GM19035 (cell line): ENCODE data around the gene USP28.

Experiments
- ATAC-seq: cut with Tn5 transposase; IDR thresholded peaks from one replicate; pipeline ENCODE4 v1.9.1; 2021; ENCODE audit not compliant: unreplicated experiment

The USP28 gene

DNA sequence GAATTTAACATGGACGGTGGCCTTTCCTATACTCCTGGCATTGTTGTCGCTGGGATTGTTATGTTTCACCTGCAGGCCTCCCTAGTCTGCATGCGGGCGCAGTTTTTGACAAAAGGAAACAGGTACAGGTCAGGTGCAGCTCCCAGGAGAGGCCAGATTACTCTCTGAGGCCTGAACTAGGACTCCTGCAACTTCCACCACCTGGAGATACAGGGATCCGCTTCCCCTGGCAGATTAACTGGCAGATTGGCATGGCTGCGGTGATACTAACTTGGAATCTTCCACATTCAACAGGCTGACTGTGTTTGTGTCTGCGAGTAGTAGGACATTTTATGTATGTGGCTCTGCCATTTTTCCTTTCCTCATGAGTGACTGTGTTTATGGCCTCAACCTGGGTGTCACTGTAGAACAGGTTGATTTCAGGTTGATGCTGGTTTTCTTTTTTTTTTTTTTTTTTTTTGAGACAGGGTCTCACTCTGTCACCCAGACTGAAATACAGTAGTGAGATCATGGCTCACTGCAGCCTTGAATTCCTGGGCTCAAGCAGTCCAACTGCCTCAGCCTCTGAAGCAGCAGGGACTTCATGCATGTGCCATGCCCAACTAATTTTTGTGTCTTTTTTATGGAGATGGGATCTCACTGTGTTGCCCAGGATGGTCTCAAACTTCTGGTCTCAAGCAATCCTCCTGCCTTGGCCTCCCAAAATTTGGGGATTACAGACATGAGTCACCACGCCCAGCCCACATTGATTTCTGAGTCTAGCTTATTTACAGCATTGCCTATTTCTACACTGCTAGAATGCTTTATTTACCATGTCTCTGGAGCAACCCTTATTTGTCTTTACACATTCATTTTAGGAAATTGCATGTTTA, 1.7 kb upstream of the USP28 start:
- ATAC-seq = no peak

DNA sequence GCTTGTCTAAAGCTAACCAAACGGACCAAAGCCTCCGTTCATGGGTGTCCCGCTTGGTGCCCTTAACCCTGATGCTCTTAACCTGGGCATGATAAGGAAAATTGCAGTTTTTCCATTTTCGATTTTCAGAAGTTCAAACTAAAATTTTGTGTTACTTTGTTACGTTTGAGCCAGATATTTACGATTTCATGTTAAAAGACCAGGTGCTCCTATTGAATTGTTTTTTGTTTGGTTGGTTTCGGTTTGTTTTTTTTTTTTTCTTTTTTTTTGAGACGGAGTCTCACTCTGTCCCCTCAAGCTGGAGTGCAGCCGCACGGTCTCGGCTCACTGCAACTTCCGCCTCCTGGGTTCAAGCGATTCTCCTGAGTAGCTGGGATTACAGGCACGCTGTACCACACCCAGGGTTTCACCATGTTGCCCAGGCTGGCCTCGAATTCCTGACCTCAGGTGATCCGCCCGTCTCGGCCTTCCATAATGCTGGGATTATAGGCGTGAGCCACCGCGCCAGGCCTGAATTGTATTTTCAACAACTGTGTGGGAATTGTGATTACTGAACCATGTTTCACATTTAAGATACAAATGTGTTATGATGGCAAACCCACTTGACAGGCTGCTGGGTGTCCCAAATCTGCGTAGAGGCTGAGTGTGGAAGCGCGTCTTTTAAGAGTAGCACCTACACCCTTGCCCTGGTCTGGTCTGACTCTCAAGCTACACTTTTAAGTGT, 864 bp upstream of the USP28 start:
- ATAC-seq = no peak

DNA sequence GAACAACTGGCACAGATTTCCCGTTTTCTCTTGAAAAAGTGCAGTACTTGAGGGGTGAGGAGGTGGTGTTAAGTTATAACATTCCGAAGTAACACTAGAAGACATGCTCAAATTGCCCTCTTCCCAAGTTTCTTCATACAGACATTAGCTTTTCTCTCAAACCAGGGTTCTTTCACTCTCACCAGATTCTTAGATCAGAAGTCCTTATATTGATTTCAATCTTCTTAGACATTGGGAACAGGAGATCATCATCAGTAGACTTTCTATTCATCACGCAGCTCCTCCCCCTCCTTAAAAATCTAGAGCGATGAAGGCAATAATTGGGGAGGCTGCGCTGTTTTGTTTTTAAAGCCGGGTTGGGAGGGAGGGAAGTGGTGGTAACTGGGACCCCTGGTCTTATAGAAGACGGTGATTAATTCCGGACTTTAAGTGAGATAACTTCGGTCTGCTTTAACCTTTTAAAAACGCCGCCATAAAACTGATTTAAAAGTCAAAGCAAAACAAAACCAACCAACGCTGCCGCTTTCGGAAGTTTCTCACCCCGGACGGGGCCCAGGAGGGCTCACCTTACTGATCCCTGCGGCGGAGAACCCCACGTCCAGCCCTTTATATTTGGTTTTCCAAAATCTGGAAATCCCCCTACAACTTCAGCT, 665 bp downstream of the USP28 start:
- ATAC-seq = peak; percentile 44

DNA sequence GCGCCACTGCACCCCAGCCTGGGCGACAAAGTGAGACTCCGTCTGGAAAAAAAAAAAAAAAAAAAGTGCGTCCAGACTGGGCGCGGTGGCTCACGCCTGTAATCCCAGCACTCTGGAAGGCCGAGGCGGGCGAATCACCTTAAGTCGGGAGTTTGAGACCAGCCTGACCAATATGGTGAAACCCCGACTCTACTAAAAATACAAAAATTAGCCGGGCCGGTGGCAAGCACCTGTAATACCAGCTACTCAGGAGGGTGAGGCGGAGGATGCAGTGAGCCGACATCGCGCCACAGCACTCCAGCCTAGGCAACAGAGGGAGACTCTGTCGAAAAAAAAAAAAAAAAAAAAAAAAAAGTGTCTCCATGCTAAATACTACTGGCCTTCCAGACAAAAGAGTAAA, 1.3 kb downstream of the USP28 start:
- no peak for ATAC-seq

DNA sequence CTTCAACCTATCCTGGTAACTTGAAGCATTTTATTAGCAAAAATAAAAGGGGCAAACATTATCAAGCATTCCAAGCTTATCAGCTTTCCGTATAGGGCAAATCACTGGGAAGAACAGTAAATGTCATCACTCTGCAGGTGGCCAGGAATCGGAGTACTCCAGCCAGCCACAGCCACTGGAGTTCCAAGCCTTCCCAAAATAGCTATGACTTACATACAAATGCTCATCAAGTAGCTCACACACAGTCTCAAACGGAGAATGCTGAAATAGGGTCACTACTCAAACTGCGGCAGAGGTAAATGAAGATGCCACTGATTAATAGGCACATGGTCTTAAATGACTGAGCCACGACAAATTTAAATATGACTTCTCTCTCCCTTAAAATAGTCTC, 2.1 kb downstream of the USP28 start:
- ATAC-seq = no peak

DNA sequence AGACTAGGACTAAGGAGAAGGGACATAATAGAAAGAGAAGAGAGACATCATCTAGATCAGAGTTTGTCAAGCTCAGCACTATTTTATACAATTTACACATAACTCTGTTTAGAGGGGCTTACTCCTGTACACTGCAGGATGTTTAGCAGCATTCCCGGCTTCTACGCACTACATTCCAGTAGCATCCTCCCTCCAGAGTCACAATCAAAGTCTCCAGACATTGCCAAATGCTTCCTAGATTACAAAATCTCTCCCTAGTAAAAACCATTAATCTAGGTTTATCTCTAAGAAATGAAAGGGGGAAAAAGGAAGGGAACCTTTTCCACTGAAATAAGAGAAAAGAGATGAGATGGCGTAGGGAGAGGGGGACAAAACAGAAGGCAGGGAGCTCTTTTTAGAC, 4.0 kb downstream of the USP28 start:
- ATAC-seq = no peak

DNA sequence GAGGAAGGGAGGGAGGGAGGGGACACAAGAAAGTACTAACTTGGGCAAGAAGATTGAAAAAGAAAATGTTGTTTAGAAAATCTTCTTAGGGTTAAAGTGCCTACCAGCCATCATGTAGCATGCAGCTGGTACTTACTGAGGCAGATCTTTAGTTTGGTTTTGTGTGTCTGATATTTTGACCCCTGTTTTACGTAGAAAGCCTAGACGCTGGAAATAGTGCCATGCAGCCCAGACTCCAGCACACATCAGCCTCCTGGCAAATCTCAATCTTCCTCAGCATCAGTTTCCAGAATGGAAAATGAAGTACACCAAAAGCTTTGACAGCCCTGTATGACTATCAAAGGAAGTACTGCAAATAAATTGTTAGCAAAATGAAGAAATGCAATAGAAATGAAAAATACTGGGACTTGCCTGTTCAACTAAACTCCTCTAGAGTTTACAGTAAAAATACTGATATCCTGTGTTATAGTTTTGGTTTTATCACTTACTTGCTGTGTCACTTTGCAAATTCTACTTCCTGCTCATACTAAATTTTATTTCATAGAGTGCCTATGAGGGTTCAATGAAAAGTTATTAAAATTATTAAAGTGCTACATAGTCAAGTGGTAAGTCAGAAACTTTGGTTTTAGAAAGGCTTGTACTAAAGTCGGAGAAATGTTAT, 7.4 kb downstream of the USP28 start:
- ATAC-seq = no peak

DNA sequence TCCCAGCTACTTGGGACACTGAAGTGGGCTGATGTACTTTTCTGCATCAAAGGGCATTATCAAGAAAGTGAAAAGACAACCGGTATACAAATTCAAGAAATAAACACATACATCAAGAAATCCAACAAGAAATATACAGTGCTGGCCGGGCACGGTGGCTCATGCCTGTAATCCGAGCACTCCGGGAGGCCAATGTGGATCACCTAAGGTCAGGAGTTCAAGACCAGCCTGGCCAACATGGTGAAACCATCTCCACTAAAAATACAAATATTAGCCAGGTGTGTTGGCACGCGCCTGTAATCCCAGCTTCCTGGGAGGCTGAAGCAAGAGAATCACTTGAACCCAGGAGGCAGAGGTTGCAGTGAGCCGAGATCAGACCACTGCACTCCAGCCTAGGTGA, 9.5 kb downstream of the USP28 start:
- no peak for ATAC-seq

DNA sequence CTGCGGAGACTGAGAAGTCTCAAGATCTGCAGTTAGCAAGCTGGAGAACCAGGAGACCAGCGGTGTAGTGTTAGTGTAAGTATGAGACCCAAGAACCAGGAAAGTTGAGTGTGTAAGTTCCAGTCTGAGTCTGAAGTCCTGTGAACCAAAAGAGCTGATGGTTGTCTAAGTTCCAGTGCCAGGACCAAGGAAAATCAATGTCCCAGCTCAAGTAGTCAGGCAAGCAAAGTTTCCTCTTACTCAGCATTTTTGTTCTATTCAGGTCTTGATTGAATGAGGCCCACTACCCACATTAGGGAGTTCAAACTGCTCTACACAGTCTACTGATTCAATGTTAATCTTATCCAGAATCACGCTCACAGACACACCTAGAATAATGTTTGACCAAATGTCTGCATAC, 11.0 kb downstream of the USP28 start:
- no peak for ATAC-seq

DNA sequence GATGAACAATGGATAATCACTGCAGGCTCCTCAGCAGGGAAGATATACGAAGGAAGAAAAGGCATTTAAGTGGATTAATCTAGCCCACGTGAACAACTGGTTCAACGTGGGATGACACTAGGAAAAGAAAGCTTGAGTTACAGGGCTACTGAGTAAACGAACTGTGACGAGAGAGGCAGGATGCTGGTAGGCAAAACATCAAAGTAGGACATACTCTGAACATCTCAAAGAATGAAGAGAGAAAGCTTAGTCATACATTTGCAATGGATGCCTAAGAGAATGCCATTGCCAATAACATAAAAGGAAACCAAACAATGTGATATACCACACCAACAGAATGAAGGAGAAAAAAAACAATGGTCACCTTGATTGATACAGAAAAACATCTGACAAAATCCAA, 12.9 kb downstream of the USP28 start:
- ATAC-seq = no peak

DNA sequence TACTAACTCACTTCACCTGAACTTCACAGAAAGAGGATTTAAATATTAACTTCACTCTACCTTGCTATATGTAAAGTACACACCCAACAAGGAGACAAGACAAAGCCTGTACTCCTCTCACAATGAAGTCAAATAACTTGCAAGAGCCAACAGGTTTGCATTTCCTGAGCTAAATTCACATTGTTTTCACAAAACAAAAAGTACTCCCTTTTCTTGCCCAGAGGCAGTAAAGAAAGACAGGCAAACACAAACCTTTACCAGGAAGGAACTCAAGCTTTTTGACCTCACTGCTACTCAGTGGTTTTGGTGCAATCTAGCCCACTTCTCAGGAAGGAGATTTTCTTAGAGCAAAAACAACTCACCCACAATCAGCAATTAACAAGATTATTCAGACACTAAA, 15.7 kb downstream of the USP28 start:
- no peak for ATAC-seq

DNA sequence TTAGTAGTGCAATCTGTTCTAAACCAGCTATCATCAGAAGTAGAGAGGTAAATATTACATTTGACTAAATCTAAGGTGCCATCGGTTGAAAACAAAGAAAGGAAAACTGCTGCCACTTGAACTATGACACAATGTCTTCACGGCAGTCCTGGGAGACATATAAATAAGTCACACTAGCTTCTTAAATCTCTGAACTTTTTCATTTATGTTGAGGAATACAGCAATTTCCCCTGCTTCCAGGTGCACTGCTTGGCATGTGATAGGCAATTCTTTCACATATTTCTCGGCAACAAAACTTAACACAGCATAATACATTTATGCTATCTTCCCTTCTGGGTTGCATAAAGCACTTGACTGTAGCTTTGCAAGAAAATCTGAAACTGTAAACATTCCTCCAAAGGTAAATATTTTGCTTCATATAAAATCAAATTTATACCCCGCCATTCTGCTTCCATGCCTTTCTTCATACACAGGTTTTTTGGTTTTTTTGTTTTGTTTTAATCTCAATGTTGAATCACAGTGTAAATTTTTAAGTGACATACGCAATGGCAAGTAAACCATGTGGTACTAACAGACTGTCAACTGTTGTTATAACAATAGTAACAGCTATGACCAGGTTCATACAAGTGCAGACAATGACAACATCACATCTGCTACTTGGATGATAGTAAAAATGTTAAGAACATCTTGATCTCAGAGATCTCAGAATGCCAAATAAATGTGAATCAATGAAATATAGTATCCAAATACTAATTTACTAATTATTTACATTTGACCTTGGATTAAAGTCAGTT, 18.2 kb downstream of the USP28 start:
- no peak for ATAC-seq

DNA sequence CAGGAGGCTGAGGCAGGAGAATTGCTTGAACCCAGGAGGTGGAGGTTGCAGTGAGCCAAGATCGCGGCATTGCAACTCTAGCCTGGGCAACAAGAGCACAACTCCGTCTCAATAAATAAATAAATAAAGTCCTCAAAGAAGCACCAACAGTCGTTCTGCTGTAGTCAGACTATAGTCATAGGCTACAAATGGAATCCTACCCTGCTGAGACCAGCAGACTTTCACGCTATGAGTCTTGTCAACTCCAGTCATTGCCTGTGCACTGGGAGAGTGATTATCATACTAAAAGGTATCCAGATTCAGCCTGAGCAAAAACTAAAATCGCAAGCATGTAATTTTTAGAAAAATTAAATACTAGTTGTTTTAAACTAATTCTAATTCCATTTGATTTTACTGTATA, 19.6 kb downstream of the USP28 start:
- ATAC-seq = no peak

DNA sequence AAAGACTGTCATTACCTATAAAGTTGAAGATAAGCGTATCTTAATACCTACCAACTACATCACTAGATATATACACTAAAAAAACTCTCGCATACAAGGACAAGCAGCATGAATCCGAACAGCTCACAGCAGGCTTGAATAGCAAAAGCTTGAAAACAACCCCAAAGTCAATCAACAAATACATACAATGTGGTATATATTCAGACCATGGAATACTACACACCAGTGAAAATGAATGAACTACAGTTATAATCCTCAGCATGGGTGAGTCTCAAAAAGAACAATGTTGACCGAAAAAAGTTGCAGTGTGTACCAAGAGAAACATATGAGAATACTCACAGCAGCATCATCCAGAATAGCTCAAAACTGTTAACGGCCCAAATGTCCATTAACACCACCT, 25.2 kb downstream of the USP28 start:
- ATAC-seq = no peak

DNA sequence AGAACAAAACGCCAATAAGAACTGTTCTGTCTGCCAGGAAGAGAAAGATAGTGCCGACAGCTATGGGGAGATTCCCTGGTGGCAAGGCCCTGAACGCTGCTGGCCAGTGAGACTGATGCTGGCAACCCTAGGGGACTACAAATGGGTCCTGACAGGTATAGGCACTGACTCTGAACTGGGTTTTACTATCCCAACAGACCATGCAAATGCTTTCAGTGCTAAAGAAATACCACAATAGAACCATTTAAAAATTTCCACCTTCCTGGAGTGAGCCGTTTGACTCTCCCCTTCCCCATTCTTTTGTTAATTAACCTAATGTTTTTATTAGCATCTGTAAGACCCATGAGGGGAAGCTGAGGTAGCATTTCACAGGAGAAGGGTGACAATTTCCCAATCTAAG, 25.7 kb downstream of the USP28 start:
- ATAC-seq = no peak

DNA sequence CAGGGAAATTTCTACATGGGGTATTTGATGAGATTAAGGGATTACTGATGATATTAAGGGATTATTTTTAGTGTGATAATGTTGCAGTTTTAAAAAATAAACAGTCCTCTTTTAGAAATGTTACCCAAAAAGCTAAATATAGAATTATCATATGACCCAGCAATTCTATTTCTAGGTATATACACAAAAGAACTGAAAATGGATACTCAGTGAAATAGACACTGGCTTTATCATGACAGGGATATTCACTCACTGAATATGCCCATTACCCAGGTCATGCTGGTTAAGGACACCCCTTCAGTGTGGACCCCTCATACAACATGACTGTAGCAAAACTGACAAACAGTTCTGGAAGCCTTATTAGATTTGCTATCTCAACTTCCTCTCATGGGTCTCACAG, 27.8 kb downstream of the USP28 start:
- ATAC-seq = no peak

DNA sequence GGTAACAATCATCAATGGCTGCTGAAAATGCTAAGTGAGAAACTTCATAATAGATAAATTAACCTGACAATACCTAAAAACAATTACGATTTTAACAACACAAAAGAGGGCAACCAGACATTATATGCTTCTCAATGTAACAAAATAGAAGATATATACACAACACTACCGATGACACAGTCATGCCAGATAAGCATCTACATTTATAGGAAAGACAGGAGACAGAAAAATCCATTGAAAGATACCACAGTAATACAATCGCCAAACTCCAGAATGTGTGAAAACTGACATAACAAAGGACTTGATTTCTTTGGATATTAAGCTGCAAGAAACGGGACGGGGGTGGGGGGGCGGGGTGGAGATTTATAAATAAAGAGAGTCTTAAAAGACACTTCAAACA, 28.3 kb downstream of the USP28 start:
- ATAC-seq = no peak

DNA sequence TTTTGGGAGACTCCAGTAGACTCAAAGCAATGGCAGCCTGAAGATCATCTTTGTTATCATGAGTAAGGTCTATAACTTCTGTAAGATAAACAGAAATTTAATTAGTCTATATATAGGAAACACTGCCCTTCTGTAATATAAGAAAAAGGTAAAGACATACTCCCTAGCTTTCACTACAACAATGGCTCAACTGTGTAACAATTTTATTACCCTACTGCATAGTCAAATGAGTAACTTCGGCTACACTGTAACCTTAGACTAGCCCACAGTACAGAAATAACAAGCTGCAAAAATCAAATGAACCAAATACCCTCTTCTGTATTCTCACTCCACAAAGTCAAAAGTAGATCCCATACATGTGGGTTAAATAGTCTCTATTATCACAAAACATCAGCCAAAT, 33.7 kb downstream of the USP28 start:
- peak; percentile 21 for ATAC-seq

DNA sequence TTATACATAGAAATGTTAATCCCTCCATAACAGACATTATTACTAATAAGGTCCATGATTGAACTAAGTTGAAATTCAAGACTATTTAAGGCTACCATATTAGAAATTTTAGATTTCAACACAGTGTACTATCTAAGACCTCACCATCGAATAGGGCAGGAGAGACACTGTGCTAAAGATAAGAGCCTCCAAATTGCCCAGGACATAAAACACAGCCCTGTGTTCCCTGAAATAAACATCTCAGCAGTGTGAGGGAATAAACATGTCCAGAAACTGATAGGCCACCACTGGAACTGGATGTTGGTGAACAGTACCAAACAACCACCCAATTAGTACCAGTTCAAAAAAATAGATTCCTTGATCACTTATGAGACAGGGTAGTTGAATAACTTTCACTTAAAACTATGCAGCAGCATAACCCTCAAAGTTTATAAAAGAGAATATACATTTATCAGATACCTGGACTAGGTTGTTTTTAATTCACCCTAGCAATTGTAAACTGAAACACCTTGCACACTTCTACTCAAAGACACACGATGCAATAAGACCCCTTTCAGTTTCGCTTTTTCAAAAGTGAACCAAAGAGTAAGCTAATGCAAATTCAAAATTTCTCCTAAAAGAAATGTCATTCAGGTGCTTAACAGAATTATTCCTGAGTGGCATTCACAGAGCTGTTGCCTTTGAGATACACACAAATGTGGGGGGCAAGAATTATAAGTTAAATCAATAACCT, 34.3 kb downstream of the USP28 start:
- peak; percentile 39 for ATAC-seq

DNA sequence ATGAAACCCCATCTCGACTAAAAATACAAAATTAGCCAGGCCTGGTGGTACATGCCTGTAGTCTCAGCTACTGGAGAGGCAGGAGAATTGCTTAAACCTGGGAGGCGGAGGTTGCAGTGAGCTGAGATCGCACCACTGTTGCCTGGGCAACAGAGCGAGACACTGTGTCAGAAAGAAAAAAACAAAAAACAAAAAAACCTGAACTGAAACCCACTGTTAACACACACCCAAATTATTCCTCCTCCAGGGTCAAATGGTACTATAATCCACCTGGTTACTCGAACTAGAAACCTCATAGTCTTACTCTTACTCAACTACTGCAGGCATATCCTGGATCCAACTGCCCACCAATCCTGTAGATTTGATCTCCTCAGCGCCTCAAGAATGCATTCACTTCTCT, 35.5 kb downstream of the USP28 start:
- ATAC-seq = peak; percentile 80
